Coronary artery (tissue), 2 donors: Measurements from ENCODE around the gene SNAP25.

ENCODE experiments used
- DNase-seq: peaks from one replicate; pipeline ENCODE4 v3.0.0-alpha.2; 2017; ENCODE audit warnings: low spot score
- H3K27ac ChIP-seq, 2 donors: fragments of 200-600 bp; sonication (generic); one replicate each; pipeline ENCODE4 v1.5.1; 2016 to 2019
- H3K4me3 ChIP-seq: fragments of 200-600 bp; sonication (generic); 2 replicates; pipeline ENCODE4 v1.5.1; 2016; ENCODE audit warnings: mild to moderate bottlenecking, moderate library complexity
- CTCF ChIP-seq: fragments of 200-600 bp; sonication (generic); IDR thresholded peaks from one replicate; pipeline ENCODE4 v1.5.1; 2019; ENCODE audit warnings: antibody characterized with exemption

SNAP25 gene

GRCh38 chr20:10339609-10340008 is 121.0 kb downstream of the SNAP25 start:
- Histone ChIP-seq H3K27ac (no peak overlapping the region), H3K4me3 (no peak overlapping the region)
- DNase-seq: no peak
- no peak for TF ChIP-seq CTCF

- no peak for DNase-seq
- TF ChIP-seq CTCF: no peak
- Histone ChIP-seq H3K27ac (no peak overlapping the region), H3K4me3 (no peak overlapping the region)
These were observed 123.5 kb downstream of the SNAP25 start for GRCh38 chr20:10342152-10342551.

- DNase-seq: no peak
- TF ChIP-seq CTCF: no peak
- H3K4me3 ChIP-seq: no peak overlapping the region
- H3K27ac ChIP-seq: no peak overlapping the region
These were observed 126.3 kb downstream of the SNAP25 start for GRCh38 chr20:10344953-10345352.

GRCh38 chr20:10347086-10347880 is 128.7 kb downstream of the SNAP25 start:
- H3K27ac ChIP-seq: no peak overlapping the region
- no peak for TF ChIP-seq CTCF
- DNase-seq: no peak

GRCh38 chr20:10349118-10349517 is 130.5 kb downstream of the SNAP25 start:
- H3K27ac ChIP-seq: no peak overlapping the region
- no peak overlapping the region for H3K4me3 ChIP-seq
- DNase-seq: no peak
- no peak for TF ChIP-seq CTCF

More at GRCh38 chr20:10347086-10347880, 128.7 kb downstream of the SNAP25 start:
- no peak overlapping the region for H3K4me3 ChIP-seq

GRCh38 chr20:10350188-10350842 is 131.7 kb downstream of the SNAP25 start:
- Histone ChIP-seq H3K4me3 (no peak overlapping the region), H3K27ac (no peak overlapping the region)
- DNase-seq: no peak
- no peak for TF ChIP-seq CTCF
